C1 segment of cervical spinal cord (tissue), 14 donors: Measurements from ENCODE around the gene C14orf119.

Experiments used
- DNase-seq, 14 donors: peaks; one replicate each; lab custom pipeline; 2025; lab: John Stamatoyannopoulos, UW

C14orf119 gene

GRCh38 chr14:23125933-23126524 is 30.7 kb downstream of the C14orf119 start:
- DNase-seq: no peak

- DNase-seq: no peak
These were observed 31.4 kb downstream of the C14orf119 start for GRCh38 chr14:23126548-23127278.

DNA sequence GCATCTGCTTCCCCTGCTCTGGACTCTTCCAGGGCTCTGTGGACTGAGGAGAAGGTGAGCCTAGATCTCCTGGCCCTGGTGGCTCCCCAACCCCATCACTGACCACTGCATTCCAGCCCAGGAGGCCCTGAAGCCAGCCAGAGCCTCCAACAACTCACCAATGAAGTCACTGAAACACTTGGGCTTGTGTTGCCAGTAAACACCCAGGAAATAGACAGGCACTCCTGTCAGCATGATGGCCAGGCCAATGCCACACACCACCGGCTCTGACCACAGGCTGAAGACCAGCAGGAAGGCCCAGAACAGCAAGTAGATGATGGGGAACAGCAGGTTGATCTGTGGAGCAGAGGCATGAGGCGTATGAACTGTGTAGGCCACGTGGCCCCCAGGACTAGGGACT is 32.6 kb downstream of the C14orf119 start:
- no peak for DNase-seq

DNA sequence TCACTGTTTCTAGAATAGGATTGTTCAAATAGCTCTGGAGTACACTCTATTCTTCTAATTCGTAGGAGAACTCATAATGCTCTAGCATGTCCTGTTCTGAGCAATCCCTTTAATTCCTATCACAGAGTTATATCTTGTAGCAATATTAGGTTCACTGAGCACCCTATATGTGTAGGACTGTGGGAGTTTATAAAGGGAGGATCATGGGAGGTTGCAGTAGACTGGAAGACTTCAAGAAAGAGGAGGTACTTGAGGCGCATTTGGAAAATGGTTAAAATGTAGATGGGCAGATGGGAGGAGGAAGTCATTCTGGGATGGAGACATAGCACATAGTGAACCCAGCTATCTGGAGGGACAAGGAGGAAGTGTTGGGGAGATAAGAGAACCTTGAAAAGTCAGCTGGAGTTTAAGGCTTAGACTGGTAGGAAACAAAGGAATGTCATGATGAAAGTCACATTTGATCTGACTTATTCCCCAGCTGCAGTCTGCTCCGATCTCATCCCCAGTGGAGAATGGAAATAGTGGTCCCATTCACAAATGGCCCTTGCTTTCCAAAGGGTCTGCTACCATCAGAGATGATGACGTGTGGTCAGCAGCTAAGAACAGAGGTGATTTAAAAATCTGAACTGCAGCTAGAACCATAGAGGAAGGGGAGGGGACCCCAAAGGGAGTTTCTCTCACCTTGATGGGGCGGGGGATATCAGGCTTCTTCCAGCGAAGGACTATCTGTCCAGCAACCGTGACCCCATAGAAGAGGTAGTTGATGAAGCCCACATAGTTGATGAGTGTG is 33.9 kb downstream of the C14orf119 start:
- DNase-seq: no peak

- no peak for DNase-seq
These were observed 34.5 kb downstream of the C14orf119 start for GRCh38 chr14:23129759-23130316.

DNA sequence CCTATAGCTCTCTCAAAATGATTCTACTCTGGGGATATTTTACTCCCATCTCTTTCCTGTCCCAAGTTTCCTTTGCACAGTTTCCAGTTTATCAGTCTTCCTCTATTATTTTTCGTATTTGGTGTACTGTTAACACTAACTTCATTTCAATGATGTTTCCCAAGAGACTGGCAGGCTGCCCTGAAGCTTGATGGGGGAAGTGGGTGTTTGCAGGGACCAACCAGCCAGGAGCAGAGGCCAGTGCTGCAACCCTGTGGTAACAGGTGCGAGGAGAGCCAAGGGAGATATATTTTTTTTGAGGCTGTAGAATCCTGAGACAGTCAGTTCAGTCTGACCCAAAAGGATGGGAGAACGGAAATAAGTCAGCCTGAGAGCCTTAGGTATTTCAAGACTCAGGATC is 35.6 kb downstream of the C14orf119 start:
- DNase-seq: no peak

DNA sequence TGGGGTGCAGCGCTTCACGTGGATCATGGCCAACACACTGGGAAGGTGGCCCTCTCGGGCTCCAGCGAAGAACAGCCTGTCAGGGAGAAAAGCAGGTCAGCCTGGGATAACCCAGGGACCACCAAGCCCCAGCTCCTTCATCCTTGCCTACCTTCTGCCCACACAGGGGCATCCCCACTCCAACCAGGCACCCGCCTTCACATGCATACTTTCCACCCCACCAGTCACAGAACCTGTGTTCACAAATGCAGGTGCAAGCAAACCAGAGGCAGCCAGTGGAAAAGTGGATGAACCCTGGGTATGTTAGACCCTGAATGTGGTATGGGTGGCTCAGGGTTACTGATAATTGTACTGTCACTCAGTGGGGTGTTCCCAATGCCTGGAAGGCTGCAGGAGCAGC is 36.2 kb downstream of the C14orf119 start:
- no peak for DNase-seq

- DNase-seq: no peak
These were observed 37.7 kb downstream of the C14orf119 start for GRCh38 chr14:23132970-23133369.

- no peak for DNase-seq
These were observed 41.3 kb downstream of the C14orf119 start for GRCh38 chr14:23136566-23137133.

DNA sequence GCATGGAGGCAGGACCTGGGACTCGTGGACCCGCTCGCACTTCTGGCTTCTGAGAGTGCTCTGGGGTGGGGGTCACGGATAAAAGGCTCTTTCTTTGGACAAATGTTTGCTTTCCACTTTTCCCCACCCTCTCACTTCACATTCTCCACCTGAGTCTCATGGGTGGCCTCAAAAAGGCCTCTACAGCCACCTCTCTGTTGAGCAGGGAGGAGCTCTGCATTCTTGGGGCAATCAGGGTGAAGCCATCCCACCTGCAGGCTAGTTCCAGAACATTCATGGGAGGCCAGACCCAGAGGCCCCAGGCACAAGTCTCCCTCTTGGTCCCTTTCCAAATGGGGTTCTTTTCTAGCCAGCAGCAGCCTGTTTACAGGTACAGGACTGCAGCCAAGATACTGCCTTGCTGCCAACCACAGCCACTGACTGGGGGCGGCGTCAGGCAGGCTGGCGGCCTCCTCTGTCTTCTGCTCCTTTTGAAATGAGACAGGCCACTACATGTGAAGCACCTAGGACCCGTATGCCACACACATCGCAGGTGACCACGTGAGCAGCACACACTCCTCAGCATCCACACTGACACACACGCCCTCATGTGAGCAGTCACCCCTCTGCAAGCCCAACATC is 42.0 kb downstream of the C14orf119 start:
- DNase-seq: peak in 1 of 14 donors; percentile 25

- DNase-seq: no peak
These were observed 42.7 kb downstream of the C14orf119 start for GRCh38 chr14:23137813-23138535.

DNA sequence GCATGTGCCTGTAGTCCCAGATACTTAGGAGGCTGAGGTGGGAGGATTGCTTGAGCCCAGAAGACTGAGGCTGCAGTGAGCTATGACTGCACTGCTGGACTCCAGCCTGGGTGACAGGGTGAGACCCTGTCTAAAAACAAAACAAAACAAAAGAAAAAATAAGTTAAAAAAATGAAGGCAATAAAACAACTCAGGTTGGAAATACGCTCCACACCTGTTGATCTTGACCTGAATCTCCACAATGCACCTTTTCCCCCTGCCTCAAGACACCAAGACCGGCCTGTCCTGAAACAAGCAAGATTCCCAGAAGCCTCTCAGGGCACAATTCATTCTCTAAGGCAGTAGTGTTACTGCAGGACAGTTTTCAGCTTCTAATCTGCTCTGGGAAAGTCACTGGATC is 44.6 kb downstream of the C14orf119 start:
- DNase-seq: no peak

- DNase-seq: no peak
These were observed 45.1 kb downstream of the C14orf119 start for GRCh38 chr14:23140371-23140770.

DNA sequence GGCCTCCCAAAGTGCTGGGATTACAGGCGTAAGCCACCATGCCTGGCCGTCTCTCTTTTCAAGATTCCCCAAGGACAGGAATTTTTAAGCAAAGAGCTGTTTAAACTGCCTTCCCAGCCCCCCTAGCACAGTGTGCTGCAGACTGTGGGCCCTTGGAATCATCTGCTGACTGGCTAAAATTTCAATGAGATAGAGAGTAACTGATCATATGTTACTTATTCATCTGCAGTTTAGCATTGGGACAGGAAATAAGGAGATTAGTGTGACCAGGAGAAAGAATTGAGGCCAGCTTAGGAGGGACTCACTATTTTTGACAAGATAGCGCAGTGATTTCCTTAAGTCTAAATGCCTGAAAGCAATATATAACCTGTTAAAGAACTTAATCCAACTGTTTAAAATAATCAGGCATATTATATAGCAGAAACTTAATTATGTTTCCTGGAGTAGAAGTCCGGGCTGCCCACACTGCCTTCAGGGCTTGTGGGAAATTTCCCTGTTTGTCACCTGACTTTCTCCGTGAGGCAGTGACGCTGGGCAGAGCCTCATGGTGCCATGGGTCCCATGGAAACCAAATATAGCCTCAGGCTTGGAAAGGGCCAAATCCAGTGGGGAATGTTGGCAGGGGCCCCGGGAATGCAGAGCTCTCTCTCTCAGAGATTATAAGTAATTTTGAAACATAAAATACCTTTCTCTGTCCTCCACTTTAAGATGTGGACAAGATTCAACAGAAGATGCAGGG is 46.6 kb downstream of the C14orf119 start:
- DNase-seq: no peak

DNA sequence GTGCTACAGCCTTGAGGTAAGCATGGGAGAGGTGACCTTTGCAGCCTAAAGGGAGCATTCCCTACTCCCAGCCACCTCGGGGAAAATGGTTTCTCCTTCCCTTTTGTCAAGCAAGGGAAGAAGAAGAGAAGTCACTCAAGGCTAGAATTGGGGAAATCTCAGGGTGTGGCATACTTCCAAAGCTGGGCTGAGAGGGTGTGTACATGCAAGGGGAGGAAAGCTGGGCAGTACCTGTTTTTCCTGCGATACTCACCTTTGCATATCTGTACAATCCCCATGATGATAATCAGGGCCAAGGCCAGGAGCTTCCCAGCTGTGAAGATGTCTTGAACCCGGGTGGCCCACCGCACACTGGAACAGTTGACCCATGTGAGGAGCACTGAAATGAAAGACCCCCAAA is 47.5 kb downstream of the C14orf119 start:
- no peak for DNase-seq

GRCh38 chr14:23143911-23144310 is 48.6 kb downstream of the C14orf119 start:
- no peak for DNase-seq

- no peak for DNase-seq
These were observed 50.6 kb downstream of the C14orf119 start for GRCh38 chr14:23145794-23146350.

- DNase-seq: no peak
These were observed 51.1 kb downstream of the C14orf119 start for GRCh38 chr14:23146351-23146910.

GRCh38 chr14:23146980-23147379 is 51.7 kb downstream of the C14orf119 start:
- no peak for DNase-seq
